Activated effector memory CD4-positive, alpha-beta T cell treated with Interleukin-2 at 50 U/mL for 16 hours (primary cell): Measurements from ENCODE around the gene ESYT2.

Experiments used
- DNase-seq: peaks from one replicate; pipeline ENCODE4 v3.0.0-alpha.2; 2020

ESYT2 gene

GRCh38 chr7:158802535-158803366 lies 26.6 kb downstream of the ESYT2 start:
- no peak for DNase-seq

- DNase-seq, result no peak
Measured at GRCh38 chr7:158798741-158799140, 30.6 kb downstream of the ESYT2 start.

GRCh38 chr7:158796667-158797066 lies 32.6 kb downstream of the ESYT2 start:
- no peak for DNase-seq

- DNase-seq, result no peak
Measured at GRCh38 chr7:158795272-158795671, 34.0 kb downstream of the ESYT2 start.

GRCh38 chr7:158791107-158791506 lies 38.2 kb downstream of the ESYT2 start:
- no peak for DNase-seq

GRCh38 chr7:158789842-158790241 lies 39.5 kb downstream of the ESYT2 start:
- no peak for DNase-seq

- DNase-seq, result no peak
Measured at GRCh38 chr7:158786898-158787297, 42.4 kb downstream of the ESYT2 start.

- DNase-seq, result no peak
Measured at GRCh38 chr7:158784270-158784669, 45.0 kb downstream of the ESYT2 start.

- DNase-seq, result no peak
Measured at GRCh38 chr7:158783595-158783994, 45.7 kb downstream of the ESYT2 start.

GRCh38 chr7:158782761-158783401 lies 46.4 kb downstream of the ESYT2 start:
- DNase-seq, result no peak

- no peak for DNase-seq
Measured at GRCh38 chr7:158781974-158782664, 47.2 kb downstream of the ESYT2 start.

- no peak for DNase-seq
Measured at GRCh38 chr7:158781217-158781973, 47.9 kb downstream of the ESYT2 start.

- no peak for DNase-seq
Measured at GRCh38 chr7:158779061-158780000, 50.0 kb downstream of the ESYT2 start.

GRCh38 chr7:158778471-158778870 lies 50.8 kb downstream of the ESYT2 start:
- no peak for DNase-seq

- no peak for DNase-seq
Measured at GRCh38 chr7:158777793-158778192, 51.5 kb downstream of the ESYT2 start.

- DNase-seq, result no peak
Measured at GRCh38 chr7:158776474-158776873, 52.8 kb downstream of the ESYT2 start.

- DNase-seq, result no peak
Measured at GRCh38 chr7:158774952-158775351, 54.4 kb downstream of the ESYT2 start.

GRCh38 chr7:158772916-158773315 lies 56.4 kb downstream of the ESYT2 start:
- DNase-seq, result no peak

GRCh38 chr7:158771213-158771834 lies 58.0 kb downstream of the ESYT2 start:
- DNase-seq, result no peak

- no peak for DNase-seq
Measured at GRCh38 chr7:158767707-158768106, 61.6 kb downstream of the ESYT2 start.

- no peak for DNase-seq
Measured at GRCh38 chr7:158766570-158767281, 62.6 kb downstream of the ESYT2 start.
